Endothelial cell of umbilical vein (primary cell): Measurements from ENCODE around the gene ACTL8. TPM values are rescaled to one million over a fixed set of nuclear protein-coding genes. Genes with fewer than 3 reads are reported as not detected.

Experiments used
- BruUV-seq: library from RNA; stranded (reverse); fragments of 400-500 nt; replicated peaks from 2 replicates; lab custom pipeline; 2021; lab: Mats Ljungman, UMichigan
- CTCF ChIA-PET: fragments of 300-600, 350-600 bp; sonication (Branson Sonifier 250); formaldehyde crosslinking; loops from one replicate; lab custom pipeline; 2021; ENCODE audit warnings: antibody characterized with exemption, inconsistent platforms; lab: Charles Lee
- POLR2A ChIA-PET: fragments of 300-600, 350-600 bp; sonication (Branson Sonifier 250); formaldehyde crosslinking; loops from one replicate; lab custom pipeline; 2021; ENCODE audit warnings: antibody characterized with exemption, inconsistent platforms; lab: Charles Lee
- DNase-seq: peaks from one replicate; pipeline ENCODE4 v3.0.0-alpha.2; 2011; ENCODE audit warnings: low read depth, low spot score
- FAIRE-seq: peaks from 2 replicates; lab custom pipeline; 2011; peaks lifted over from hg19 to GRCh38; lab: Jason Lieb, UNC
- H2AFZ ChIP-seq: 2 replicates; pipeline ENCODE4 v1.6.0; 2012; ENCODE audit warnings: low read depth, low read length, control low read depth, inconsistent platforms
- H3K27ac ChIP-seq: 2 replicates; pipeline ENCODE4 v1.5.1; 2011; ENCODE audit warnings: low read depth, mild to moderate bottlenecking, control low read depth, low read length, moderate library complexity; ENCODE audit not compliant: insufficient read depth
- H3K27me3 ChIP-seq, 2 experiments: 2 replicates each; pipeline versions ENCODE4 v1.6.0 to v1.6.1; 2011; ENCODE audit warnings: low read length in 2 of 2, mixed read lengths in 1 of 2; ENCODE audit not compliant: control insufficient read depth in 2 of 2, insufficient read depth in 2 of 2
- H3K36me3 ChIP-seq, 2 experiments: 2 replicates in 1 of 2; 3 replicates in 1 of 2; pipeline ENCODE4 v1.5.1; 2011; ENCODE audit warnings: low read length in 2 of 2, mild to moderate bottlenecking in 1 of 2, moderate library complexity in 1 of 2; ENCODE audit not compliant: control insufficient read depth in 2 of 2, insufficient read depth in 2 of 2; ENCODE audit errors: extremely low read depth in 1 of 2
- H3K4me1 ChIP-seq: 3 replicates; pipeline ENCODE4 v1.5.1; 2011; ENCODE audit warnings: mild to moderate bottlenecking, low read length; ENCODE audit not compliant: control insufficient read depth, insufficient read depth; ENCODE audit errors: extremely low read depth
- H3K4me2 ChIP-seq: 2 replicates; pipeline ENCODE4 v1.6.1; 2011; ENCODE audit warnings: low read length, control low read depth, mixed read lengths; ENCODE audit not compliant: insufficient read depth
- H3K4me3 ChIP-seq, 3 experiments: fragments of 200-600 bp in 1 of 3; sonication (generic), shearing (Covaris generic) in 1 of 3; replicated peaks in 1 of 3; 2 replicates each; pipeline ENCODE4 v1.5.1; 2011 to 2016; ENCODE audit warnings: control low read depth in 3 of 3, low read length in 3 of 3, mild to moderate bottlenecking in 2 of 3, inconsistent platforms in 1 of 3, low read depth in 1 of 3, moderate library complexity in 1 of 3; ENCODE audit not compliant: insufficient read depth in 1 of 3
- H3K79me2 ChIP-seq: 2 replicates; pipeline ENCODE4 v1.6.0; 2012; ENCODE audit warnings: low read length, inconsistent platforms; ENCODE audit not compliant: control insufficient read depth, insufficient read depth
- H3K9ac ChIP-seq: replicated peaks from 2 replicates; pipeline ENCODE3; 2011; ENCODE audit warnings: low read length, control low read depth; ENCODE audit not compliant: insufficient read depth; ENCODE audit errors: extremely low read depth
- H3K9me1 ChIP-seq: replicated peaks from 3 replicates; pipeline ENCODE4 v1.6.0; 2011; ENCODE audit warnings: mild to moderate bottlenecking, low read length; ENCODE audit not compliant: control insufficient read depth, insufficient read depth; ENCODE audit errors: extremely low read depth
- H3K9me3 ChIP-seq: replicated peaks from 2 replicates; pipeline ENCODE4 v1.5.1; 2012; ENCODE audit warnings: low read length, inconsistent platforms; ENCODE audit not compliant: control insufficient read depth, insufficient read depth
- H4K20me1 ChIP-seq: replicated peaks from 2 replicates; pipeline ENCODE3; 2011; ENCODE audit warnings: mild to moderate bottlenecking, low read length; ENCODE audit not compliant: control insufficient read depth, insufficient read depth; ENCODE audit errors: extremely low read depth
- CTCF ChIP-seq, 2 donors: IDR thresholded peaks; 1 replicate in 1 of 2; 2 replicates in 1 of 2; pipeline ENCODE4 v1.5.1; 2011; ENCODE audit warnings: low read length in 2 of 2, mild to moderate bottlenecking in 2 of 2, moderate library complexity in 2 of 2, control low read depth in 1 of 2, inconsistent platforms in 1 of 2, low read depth in 1 of 2; ENCODE audit not compliant: insufficient read depth in 1 of 2; ENCODE audit errors: extremely low read depth in 1 of 2
- EZH2 ChIP-seq: IDR thresholded peaks from 2 replicates; pipeline ENCODE4 v1.6.1; 2012; ENCODE audit warnings: borderline replicate concordance, low read depth, mild to moderate bottlenecking, moderate library complexity, low read length, inconsistent platforms; ENCODE audit not compliant: severe bottlenecking
- FOS ChIP-seq: IDR thresholded peaks from 2 replicates; pipeline ENCODE4 v1.6.1; 2011; ENCODE audit warnings: mild to moderate bottlenecking, low read length, moderate library complexity, borderline replicate concordance; ENCODE audit not compliant: insufficient read depth
- GATA2 ChIP-seq: IDR thresholded peaks from 2 replicates; pipeline ENCODE4 v1.7.0; 2011; ENCODE audit warnings: low read depth, mild to moderate bottlenecking, moderate library complexity, mixed read lengths, low read length; ENCODE audit not compliant: insufficient read length, insufficient read depth
- JUN ChIP-seq: IDR thresholded peaks from 2 replicates; pipeline ENCODE4 v1.6.1; 2011; ENCODE audit warnings: borderline replicate concordance, low read depth; ENCODE audit not compliant: insufficient read length, insufficient read depth
- MYC ChIP-seq: IDR thresholded peaks from one replicate; pipeline ENCODE4 v1.6.1; 2011; ENCODE audit warnings: mild to moderate bottlenecking, low read depth, low read length
- POLR2A ChIP-seq: IDR thresholded peaks from 2 replicates; pipeline ENCODE4 v1.6.1; 2012; ENCODE audit warnings: low read depth, mild to moderate bottlenecking, control low read depth, low read length
- POLR2AphosphoS5 ChIP-seq: IDR thresholded peaks from 2 replicates; pipeline ENCODE4 v1.6.1; 2012; ENCODE audit warnings: low read depth, mild to moderate bottlenecking, control low read depth, low read length, moderate library complexity; ENCODE audit not compliant: insufficient read depth
- dilution Hi-C: fragments of 300-500 bp; cut with MboI; formaldehyde crosslinking; loops from one replicate; pipeline ENCODE4 v1.15.0; 2019; ENCODE audit warnings: low sequenced_read_pairs; ENCODE audit not compliant: extremely low pct_ligation_motif_present
- intact Hi-C: fragments of 100-400 bp; cut with micrococcal nuclease; formaldehyde crosslinking; loops from one replicate; pipeline ENCODE4 v1.10.0; 2022
- polyA plus RNA-seq, 4 experiments: library from polyadenylated mRNA; depleted of rRNA in 3 of 4; stranded (reverse) in 3 of 4; unstranded in 1 of 4; fragments of >200 nt; gene quantifications; 2 replicates each; pipeline versions ENCODE4 v1.2.1 to v1.2.3, GENCODE V29; 2011 to 2012; ENCODE audit warnings: missing spikeins in 1 of 4
- total RNA-seq: library from RNA; stranded (reverse); gene quantifications from 2 replicates; pipeline ENCODE4 v1.2.3, GENCODE V29; 2021
- TF ChIP-seq, protein P1 (sequence below): IDR thresholded peaks from 2 replicates; pipeline ENCODE4 v1.6.1; 2011; ENCODE audit not compliant: insufficient read depth, insufficient read length

Gene ACTL8
- total and polyA plus RNA-seq, 2 donors (not counting 3 experiments of a cell fraction or from before 2014, with no cell fraction given), result not detected

DNA sequence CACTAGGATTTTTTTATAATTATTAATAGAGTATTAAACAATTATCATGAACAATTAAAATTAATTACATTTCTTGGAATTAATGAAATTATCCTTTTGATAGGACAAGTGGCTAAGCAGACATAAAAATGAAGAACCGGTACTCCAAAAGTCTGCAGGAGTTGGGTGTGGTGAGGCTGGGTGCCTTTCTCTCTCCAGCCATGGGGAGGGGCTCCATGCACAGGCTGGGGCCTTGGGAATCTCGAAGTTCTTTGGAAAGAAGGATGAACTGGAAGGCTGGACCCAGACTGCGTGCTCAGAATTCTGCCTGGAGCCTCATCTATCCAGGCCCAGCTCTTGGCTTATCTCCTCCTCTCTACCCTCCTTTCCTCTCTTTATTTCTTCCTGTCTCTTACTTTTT, 94.1 kb downstream of the ACTL8 start:
- DNase-seq (no peak), FAIRE-seq (no peak)
- CTCF ChIA-PET, result no interaction called here

More for the DNA sequence above, 94.1 kb downstream of the ACTL8 start:
- dilution Hi-C loops, result no loop called here
- H3K4me2 ChIP-seq, result no peak overlapping the region
- H3K9me1 ChIP-seq, result no peaks in the 10 kb centered on the region
- H2AFZ ChIP-seq, result no peak overlapping the region
- no peaks in the 10 kb centered on the region for H4K20me1 ChIP-seq
- H3K79me2 ChIP-seq, result no peaks in the 10 kb centered on the region
- BruUV-seq, result no TSS peak
- H3K36me3 ChIP-seq, result no peaks in the 10 kb centered on the region
- TF ChIP-seq POLR2A (no peak), POLR2AphosphoS5 (no peak), JUN (no peak), MYC (no peak), CTCF (IDR thresholded peaks at IDR 0.05; ENCODE audit: extremely low read depth in 1 of 2, insufficient read depth in 1 of 2, low read depth in 1 of 2, low read length in 2 of 2) (no peak), FOS (no peak), EZH2 (no peak), GATA2 (no peak)
- TF ChIP-seq, protein P1, sequence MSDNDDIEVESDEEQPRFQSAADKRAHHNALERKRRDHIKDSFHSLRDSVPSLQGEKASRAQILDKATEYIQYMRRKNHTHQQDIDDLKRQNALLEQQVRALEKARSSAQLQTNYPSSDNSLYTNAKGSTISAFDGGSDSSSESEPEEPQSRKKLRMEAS, result no peak
- peaks cover 2% of the 10 kb centered on the region for H3K9me3 ChIP-seq
- no peak overlapping the region for H3K9ac ChIP-seq
- no peaks in the 10 kb centered on the region for H3K4me1 ChIP-seq
- no peaks in the 10 kb centered on the region for H3K27me3 ChIP-seq
- intact Hi-C loops, result no loop called here
- H3K4me3 ChIP-seq, result no peak overlapping the region
- POLR2A ChIA-PET, result no interaction called here
- no peak overlapping the region for H3K27ac ChIP-seq
